Measurements from ENCODE around the gene SIGLEC1.

GRCh38 chr20:3745686-3746173 is 33.3 kb upstream of the SIGLEC1 start:
- TF ChIP-seq CTCF (IDR thresholded peaks at IDR 0.05 in 4 of 5, conservative IDR thresholded peaks at IDR 0.05 in 1 of 5) (no peak), POLR2A (IDR thresholded peaks at IDR 0.05) (no peak)
